H9 (cell line): Measurements from ENCODE around the gene CYP4F2. TPM values are rescaled to one million over a fixed set of nuclear protein-coding genes. Genes with fewer than 3 reads are reported as not detected.
"Not testable (repeated sequence)": the region's sequence is repeated elsewhere in the genome, so short reads cannot be mapped to it uniquely, and the experiment has no call there.

Experiments
- DNase-seq: peaks from one replicate; pipeline ENCODE4 v3.0.0-alpha.2; 2017
- H2AFZ ChIP-seq: one replicate; pipeline ENCODE4 v1.6.1; 2013; ENCODE audit warnings: mild to moderate bottlenecking, low read length, control low read depth, moderate library complexity
- H2AK5ac ChIP-seq: 2 replicates; pipeline ENCODE4 v1.6.1; 2013; ENCODE audit warnings: low read length, control low read depth, mixed read lengths; ENCODE audit not compliant: insufficient read length
- H2BK120ac ChIP-seq: one replicate; pipeline ENCODE4 v1.6.1; 2013; ENCODE audit warnings: low read depth, mild to moderate bottlenecking, low read length, control low read depth, inconsistent platforms; ENCODE audit not compliant: poor library complexity, severe bottlenecking
- H2BK12ac ChIP-seq: 2 replicates; pipeline ENCODE4 v1.6.1; 2013; ENCODE audit warnings: low read length, control low read depth, mixed read lengths, low read depth; ENCODE audit not compliant: insufficient read length
- H2BK15ac ChIP-seq: 2 replicates; pipeline ENCODE4 v1.6.1; 2013; ENCODE audit warnings: low read depth, low read length, control low read depth
- H2BK20ac ChIP-seq: one replicate; pipeline ENCODE4 v1.6.1; 2013; ENCODE audit warnings: low read depth, mild to moderate bottlenecking, low read length, control low read depth, inconsistent platforms; ENCODE audit not compliant: poor library complexity, severe bottlenecking
- H2BK5ac ChIP-seq: 2 replicates; pipeline ENCODE4 v1.6.1; 2013; ENCODE audit warnings: low read length, control low read depth, mixed read lengths; ENCODE audit not compliant: insufficient read length
- H3K14ac ChIP-seq: 2 replicates; pipeline ENCODE4 v1.6.1; 2013; ENCODE audit warnings: low read length, control low read depth; ENCODE audit not compliant: insufficient read depth
- H3K18ac ChIP-seq: 2 replicates; pipeline ENCODE4 v1.6.1; 2013; ENCODE audit warnings: low read depth, mild to moderate bottlenecking, mixed read lengths, low read length, control low read depth; ENCODE audit not compliant: insufficient read length
- H3K23ac ChIP-seq: 2 replicates; pipeline ENCODE4 v1.6.1; 2013; ENCODE audit warnings: low read length, control low read depth, mixed read lengths, low read depth; ENCODE audit not compliant: insufficient read length
- H3K23me2 ChIP-seq: 2 replicates; pipeline ENCODE4 v1.6.1; 2013; ENCODE audit warnings: low read depth, mild to moderate bottlenecking, mixed read lengths, low read length, control low read depth; ENCODE audit not compliant: insufficient read length, poor library complexity, severe bottlenecking
- H3K27ac ChIP-seq: 2 replicates; pipeline ENCODE4 v1.5.1; 2013; ENCODE audit warnings: low read length, control low read depth, mixed read lengths, low read depth; ENCODE audit not compliant: insufficient read length
- H3K27me3 ChIP-seq: 2 replicates; pipeline ENCODE4 v1.6.1; 2013; ENCODE audit warnings: low read length, control low read depth, inconsistent platforms; ENCODE audit not compliant: insufficient read depth
- H3K4ac ChIP-seq: 2 replicates; pipeline ENCODE4 v1.6.1; 2013; ENCODE audit warnings: low read depth, mild to moderate bottlenecking, control low read depth, inconsistent platforms, low read length, moderate library complexity
- H3K4me1 ChIP-seq: 2 replicates; pipeline ENCODE4 v1.6.1; 2013; ENCODE audit warnings: low read length, control low read depth, inconsistent platforms; ENCODE audit not compliant: insufficient read depth
- H3K4me2 ChIP-seq: 2 replicates; pipeline ENCODE4 v1.6.1; 2013; ENCODE audit warnings: low read length, control low read depth, mixed read lengths; ENCODE audit not compliant: insufficient read length, insufficient read depth
- H3K56ac ChIP-seq: 2 replicates; pipeline ENCODE4 v1.6.1; 2013; ENCODE audit warnings: low read depth, mild to moderate bottlenecking, mixed read lengths, low read length, control low read depth; ENCODE audit not compliant: insufficient read length
- H3K79me1 ChIP-seq: 2 replicates; pipeline ENCODE4 v1.6.1; 2013; ENCODE audit warnings: low read depth, mild to moderate bottlenecking, moderate library complexity, low read length, control low read depth, inconsistent platforms; ENCODE audit not compliant: insufficient read depth, poor library complexity, severe bottlenecking
- H3K79me2 ChIP-seq: 2 replicates; pipeline ENCODE4 v1.6.1; 2013; ENCODE audit warnings: low read length, control low read depth, inconsistent platforms; ENCODE audit not compliant: insufficient read depth
- H3K9ac ChIP-seq: 2 replicates; pipeline ENCODE4 v1.6.1; 2013; ENCODE audit warnings: low read length, control low read depth, mixed read lengths; ENCODE audit not compliant: insufficient read length; ENCODE audit errors: extremely low read depth
- H3K9me3 ChIP-seq: one replicate; pipeline ENCODE4 v1.6.1; 2013; ENCODE audit warnings: low read depth, low read length, inconsistent platforms; ENCODE audit not compliant: control insufficient read depth
- H3T11ph ChIP-seq: one replicate; pipeline ENCODE4 v1.6.1; 2013; ENCODE audit warnings: mild to moderate bottlenecking, low read length, control low read depth, inconsistent platforms
- H4K20me1 ChIP-seq: one replicate; pipeline ENCODE4 v1.6.1; 2013; ENCODE audit not compliant: control insufficient read depth, insufficient read length, insufficient read depth
- H4K5ac ChIP-seq: 2 replicates; pipeline ENCODE4 v1.6.1; 2013; ENCODE audit warnings: low read depth, mild to moderate bottlenecking, mixed read lengths, low read length, control low read depth; ENCODE audit not compliant: insufficient read length
- H4K8ac ChIP-seq: replicated peaks from 2 replicates; pipeline ENCODE4 v1.6.1; 2013; ENCODE audit warnings: low read length, control low read depth, mixed read lengths, low read depth; ENCODE audit not compliant: insufficient read length
- H4K91ac ChIP-seq: 2 replicates; pipeline ENCODE4 v1.6.1; 2013; ENCODE audit warnings: low read depth, mild to moderate bottlenecking, moderate library complexity, mixed read lengths, low read length, control low read depth; ENCODE audit not compliant: insufficient read length
- H3K27ac Mint-ChIP-seq, 3 experiments: 2 replicates in 2 of 3; 3 replicates in 1 of 3; pipeline ENCODE4 v1.8.0; 2020 to 2021; ENCODE audit warnings: mixed read lengths in 3 of 3, mild to moderate bottlenecking in 1 of 3, moderate library complexity in 1 of 3
- H3K27me3 Mint-ChIP-seq: 2 replicates; pipeline ENCODE4 v1.8.0; 2021; ENCODE audit warnings: low read depth, mild to moderate bottlenecking, moderate library complexity, mixed read lengths
- H3K36me3 Mint-ChIP-seq, 3 experiments: 2 replicates in 2 of 3; 3 replicates in 1 of 3; pipeline ENCODE4 v1.8.0; 2020 to 2021; ENCODE audit warnings: low read depth in 3 of 3, mixed read lengths in 3 of 3; ENCODE audit not compliant: insufficient read depth in 1 of 3
- H3K4me1 Mint-ChIP-seq, 2 experiments: 2 replicates each; pipeline ENCODE4 v1.8.0; 2020; ENCODE audit warnings: mixed read lengths in 2 of 2
- H3K4me3 Mint-ChIP-seq, 2 experiments: 2 replicates in 1 of 2; 3 replicates in 1 of 2; pipeline ENCODE4 v1.8.0; 2020 to 2021; ENCODE audit warnings: mild to moderate bottlenecking in 2 of 2, mixed read lengths in 2 of 2, moderate library complexity in 1 of 2
- H3K9me3 Mint-ChIP-seq, 2 experiments: 2 replicates in 1 of 2; 3 replicates in 1 of 2; pipeline ENCODE4 v1.8.0; 2020; ENCODE audit warnings: mild to moderate bottlenecking in 2 of 2, mixed read lengths in 2 of 2, moderate library complexity in 1 of 2
- WGBS: extraction: QIAGEN DNeasy Blood & Tissue Kit; methylation state at CpG from one replicate; pipeline ENCODE4 v1.1.7; 2013; ENCODE audit warnings: missing lambda C conversion rate, low lambda C conversion rate, mixed read lengths; ENCODE audit not compliant: insufficient read length; ENCODE audit errors: extremely low coverage; 5-methylcytosine and 5-hydroxymethylcytosine counted together
- total RNA-seq: library from RNA; stranded (reverse); gene quantifications from 2 replicates; pipeline ENCODE4 v1.2.1, GENCODE V29; 2021
- TF ChIP-seq, protein P1 (sequence below): fragments of 200-600 bp; sonication (generic); conservative IDR thresholded peaks from 3 replicates; pipeline ENCODE4 v1.8.0; 2021; ENCODE audit warnings: antibody characterized with exemption, mild to moderate bottlenecking

The CYP4F2 gene
- total RNA-seq, 1 experiment from 2014 or later, result not detected

DNA sequence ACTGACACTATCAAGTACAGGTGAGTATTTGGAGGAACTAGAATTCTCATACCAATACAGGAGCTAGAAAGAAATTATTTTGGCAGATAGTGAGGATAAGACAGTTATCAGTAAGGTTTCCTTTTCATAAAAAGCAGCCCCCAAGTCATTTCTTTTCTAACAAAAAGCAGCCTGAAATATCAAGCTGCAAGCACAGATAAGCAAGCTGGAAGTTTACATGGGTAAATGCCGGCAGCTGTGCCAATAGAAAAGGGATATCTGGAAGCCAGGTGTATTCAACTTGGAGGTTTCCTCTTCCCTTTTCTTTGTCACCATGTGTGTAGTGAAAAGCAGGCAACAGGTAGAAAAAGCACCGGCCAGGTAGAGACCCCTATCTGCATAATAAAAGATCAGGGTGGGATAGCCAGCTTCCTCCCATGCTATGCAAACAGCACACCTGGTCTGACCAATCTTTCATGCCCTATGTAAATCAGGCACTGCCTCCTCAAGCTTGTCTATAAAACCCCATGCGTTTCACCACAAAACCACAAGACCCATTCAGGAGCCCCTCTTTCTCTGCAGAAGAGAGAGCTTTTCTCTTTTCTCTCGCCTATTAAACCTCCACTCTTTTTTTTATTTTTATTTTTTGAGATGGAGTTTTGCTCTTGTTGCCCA, 22.9 kb downstream of the CYP4F2 start:
- H2BK15ac ChIP-seq, result no peak overlapping the region
- no peak overlapping the region for H3K4me3 Mint-ChIP-seq
- TF ChIP-seq, protein P1, sequence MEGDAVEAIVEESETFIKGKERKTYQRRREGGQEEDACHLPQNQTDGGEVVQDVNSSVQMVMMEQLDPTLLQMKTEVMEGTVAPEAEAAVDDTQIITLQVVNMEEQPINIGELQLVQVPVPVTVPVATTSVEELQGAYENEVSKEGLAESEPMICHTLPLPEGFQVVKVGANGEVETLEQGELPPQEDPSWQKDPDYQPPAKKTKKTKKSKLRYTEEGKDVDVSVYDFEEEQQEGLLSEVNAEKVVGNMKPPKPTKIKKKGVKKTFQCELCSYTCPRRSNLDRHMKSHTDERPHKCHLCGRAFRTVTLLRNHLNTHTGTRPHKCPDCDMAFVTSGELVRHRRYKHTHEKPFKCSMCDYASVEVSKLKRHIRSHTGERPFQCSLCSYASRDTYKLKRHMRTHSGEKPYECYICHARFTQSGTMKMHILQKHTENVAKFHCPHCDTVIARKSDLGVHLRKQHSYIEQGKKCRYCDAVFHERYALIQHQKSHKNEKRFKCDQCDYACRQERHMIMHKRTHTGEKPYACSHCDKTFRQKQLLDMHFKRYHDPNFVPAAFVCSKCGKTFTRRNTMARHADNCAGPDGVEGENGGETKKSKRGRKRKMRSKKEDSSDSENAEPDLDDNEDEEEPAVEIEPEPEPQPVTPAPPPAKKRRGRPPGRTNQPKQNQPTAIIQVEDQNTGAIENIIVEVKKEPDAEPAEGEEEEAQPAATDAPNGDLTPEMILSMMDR, result no peak
- H3K4me1 Mint-ChIP-seq, result no peaks in the 10 kb centered on the region
- no peaks in the 10 kb centered on the region for H3K79me1 ChIP-seq
- peaks cover 92 to 98% of the 10 kb centered on the region in 2 experiments for H3K9me3 Mint-ChIP-seq
- H4K8ac ChIP-seq, result no peak overlapping the region
- no peak overlapping the region for H3K9ac ChIP-seq
- H3K18ac ChIP-seq, result no peak overlapping the region
- no peaks in the 10 kb centered on the region for H4K20me1 ChIP-seq
- H3K56ac ChIP-seq, result no peak overlapping the region
- H3K27me3 ChIP-seq, result no peaks in the 10 kb centered on the region
- no peaks in the 10 kb centered on the region for H3K79me2 ChIP-seq
- no peak overlapping the region for H3K4ac ChIP-seq
- H3K9me3 ChIP-seq, result peaks cover 84% of the 10 kb centered on the region
- no peak overlapping the region for H4K91ac ChIP-seq
- H2BK120ac ChIP-seq, result no peak overlapping the region
- no peak overlapping the region for H3K4me2 ChIP-seq
- no peak overlapping the region for H3K23ac ChIP-seq
- no peak overlapping the region for H2AK5ac ChIP-seq
- no peaks in the 10 kb centered on the region for H3K23me2 ChIP-seq
- H2BK12ac ChIP-seq, result no peak overlapping the region
- H2BK20ac ChIP-seq, result no peak overlapping the region
- H2BK5ac ChIP-seq, result no peak overlapping the region
- H3K36me3 Mint-ChIP-seq, result peaks cover 4 to 24% (median 13%) of the 10 kb centered on the region in 3 experiments; a peak in 6 of 7 replicates
- no peak overlapping the region for H4K5ac ChIP-seq
- no peaks in the 10 kb centered on the region for H3K4me1 ChIP-seq
- no peaks in the 10 kb centered on the region; the same call in none of the 2 replicates for H3K27me3 Mint-ChIP-seq
- no peak overlapping the region for H3K27ac Mint-ChIP-seq
- no peak for DNase-seq
- H3K27ac ChIP-seq, result no peak overlapping the region
- H3K14ac ChIP-seq, result no peak overlapping the region
- no CpG with 5 or more reads among the region's 4 CpGs for WGBS
- H3T11ph ChIP-seq, result no peak overlapping the region
- no peak overlapping the region for H2AFZ ChIP-seq

DNA sequence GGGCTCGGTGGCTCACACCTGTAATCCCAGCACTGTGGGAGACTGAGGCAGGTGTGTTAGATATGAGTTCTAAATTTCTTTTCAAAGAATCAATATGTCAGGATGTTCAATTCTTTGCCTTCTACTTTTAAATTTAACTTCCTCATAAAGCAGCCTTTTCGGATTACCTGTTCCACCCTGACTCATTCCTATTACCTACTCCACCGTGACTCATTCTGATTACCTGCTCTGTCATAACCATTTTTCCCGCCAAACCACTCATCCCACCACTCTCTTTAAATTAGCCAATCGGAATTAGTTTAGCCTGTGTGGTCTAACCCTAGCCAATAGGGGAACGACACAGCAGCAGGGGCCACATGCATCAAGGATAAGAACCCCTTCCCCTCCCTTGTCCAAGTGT, 24.1 kb downstream of the CYP4F2 start:
- H3K56ac ChIP-seq, H2BK15ac ChIP-seq, H2AFZ ChIP-seq, H3K4me1 ChIP-seq, H4K20me1 ChIP-seq, H2BK5ac ChIP-seq, H3T11ph ChIP-seq, H2AK5ac ChIP-seq, H4K91ac ChIP-seq, H3K18ac ChIP-seq, DNase-seq, H3K4me1 Mint-ChIP-seq, H3K27ac Mint-ChIP-seq, H3K9ac ChIP-seq, H2BK12ac ChIP-seq, H4K8ac ChIP-seq, H3K79me2 ChIP-seq, H2BK20ac ChIP-seq, H4K5ac ChIP-seq, H3K23me2 ChIP-seq, H3K14ac ChIP-seq, H3K27ac ChIP-seq, H3K23ac ChIP-seq, H2BK120ac ChIP-seq, H3K4me2 ChIP-seq, H3K27me3 ChIP-seq, H3K79me1 ChIP-seq, H3K4ac ChIP-seq, H3K27me3 Mint-ChIP-seq: not testable (repeated sequence)
- peaks cover 84% of the 10 kb centered on the region for H3K9me3 ChIP-seq
- peak overlapping the region in 1 of 2 experiments; percentile 30; a peak in 1 of 5 replicates for H3K4me3 Mint-ChIP-seq
- H3K36me3 Mint-ChIP-seq, result peaks cover 4 to 30% (median 13%) of the 10 kb centered on the region in 3 experiments; a peak in 6 of 7 replicates
- H3K9me3 Mint-ChIP-seq, result peaks cover 92 to 98% of the 10 kb centered on the region in 2 experiments
- WGBS, result no CpG with 5 or more reads among the region's 6 CpGs
